CD1c-positive myeloid dendritic cell (primary cell): ENCODE measurements around the gene PLCB4.
A peak's percentile ranks its signal among the peaks of the same experiment; 100 is the strongest.

ENCODE experiments used
- DNase-seq: peaks from one replicate; pipeline ENCODE4 v3.0.0-alpha.2; 2016; ENCODE audit errors: extremely low spot score

The PLCB4 gene

GRCh38 chr20:9402546-9402945 lies 333.7 kb downstream of the PLCB4 start:
- DNase-seq = no peak

DNA sequence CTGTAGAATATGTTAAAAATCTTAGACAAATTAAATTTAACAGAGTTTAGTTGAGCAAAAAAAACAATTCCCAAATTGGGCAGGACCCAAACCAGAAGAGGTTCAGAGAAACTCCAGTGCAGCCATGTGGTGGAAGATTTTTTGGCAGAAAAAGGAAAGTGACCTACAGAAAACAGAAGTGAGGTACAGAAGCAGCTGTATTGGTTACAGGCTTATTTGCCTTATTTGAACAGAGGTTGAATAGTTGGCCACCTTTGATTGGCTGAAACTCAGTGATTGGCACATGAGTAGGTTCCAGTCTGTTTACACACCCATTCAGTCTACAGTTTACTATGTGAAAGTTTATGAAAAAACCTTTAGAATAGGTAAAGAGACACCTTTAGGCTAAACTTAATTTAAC lies 334.6 kb downstream of the PLCB4 start:
- DNase-seq = no peak

DNA sequence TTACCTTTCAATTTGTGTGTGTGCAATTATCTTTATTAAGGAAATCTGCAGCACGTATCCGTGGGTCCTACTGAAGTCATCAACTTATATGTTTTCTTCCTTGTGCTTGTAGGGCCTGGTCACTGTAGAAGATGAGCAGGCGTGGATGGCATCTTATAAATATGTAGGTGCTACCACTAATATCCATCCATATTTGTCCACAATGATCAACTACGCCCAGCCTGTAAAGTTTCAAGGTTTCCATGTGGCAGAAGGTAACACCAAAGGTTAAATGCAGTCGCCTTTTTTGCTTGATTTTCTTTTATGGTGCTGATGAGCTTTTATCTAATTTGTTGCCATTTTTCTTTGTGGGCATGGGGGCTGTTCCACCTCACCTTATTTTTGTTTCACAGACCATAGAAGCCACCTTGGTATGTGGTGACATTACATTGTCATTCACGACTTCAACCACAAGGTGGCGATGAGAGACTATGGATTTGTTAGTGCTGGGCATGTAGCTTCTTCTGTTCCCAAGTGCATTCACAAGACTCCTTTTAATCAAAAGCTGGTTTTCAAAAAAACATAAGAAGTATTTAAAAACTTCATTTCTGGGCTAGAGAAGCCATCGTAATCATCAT lies 339.0 kb downstream of the PLCB4 start:
- DNase-seq = peak; percentile 82

DNA sequence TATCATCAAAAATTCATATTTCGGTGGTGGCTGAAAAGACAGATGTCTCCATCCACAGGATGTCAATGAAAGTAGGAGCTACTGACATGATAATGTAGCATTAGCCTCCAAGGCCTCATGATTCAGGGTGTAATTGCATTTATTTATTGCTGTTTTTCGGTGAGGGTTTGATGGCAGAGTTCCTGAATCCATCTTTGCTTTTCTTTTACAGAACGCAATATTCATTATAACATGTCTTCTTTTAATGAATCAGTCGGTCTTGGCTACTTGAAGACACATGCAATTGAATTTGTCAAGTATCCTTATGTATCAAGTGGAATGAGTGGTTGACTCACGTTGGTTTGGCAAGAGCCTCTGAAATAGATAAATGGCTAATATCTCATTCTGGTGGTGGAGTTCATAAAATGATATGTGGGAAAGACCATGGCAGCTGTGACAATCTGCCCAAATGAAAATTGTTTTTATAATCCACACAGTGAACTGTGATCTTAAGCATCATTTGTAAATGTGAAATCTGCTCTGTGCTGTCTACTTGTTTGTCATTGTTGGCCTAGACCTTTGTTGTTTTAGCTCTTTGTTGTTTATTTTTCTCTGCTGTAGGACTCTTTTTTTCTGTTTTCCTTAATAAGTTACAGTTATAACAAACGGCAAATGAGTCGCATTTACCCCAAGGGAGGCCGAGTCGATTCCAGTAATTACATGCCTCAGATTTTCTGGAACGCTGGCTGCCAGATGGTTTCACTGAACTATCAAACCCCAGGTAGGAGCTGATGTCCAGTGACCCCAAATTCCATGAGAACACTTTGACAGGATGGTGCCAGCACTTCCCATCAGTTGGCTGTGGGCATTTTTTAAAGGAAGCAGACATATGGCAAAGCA lies 339.8 kb downstream of the PLCB4 start:
- no peak for DNase-seq

- DNase-seq = no peak
Observed at GRCh38 chr20:9409352-9409751, 340.5 kb downstream of the PLCB4 start.

GRCh38 chr20:9409981-9410380 lies 341.1 kb downstream of the PLCB4 start:
- DNase-seq = no peak

- DNase-seq = no peak
Observed at GRCh38 chr20:9411833-9412232, 342.9 kb downstream of the PLCB4 start.

DNA sequence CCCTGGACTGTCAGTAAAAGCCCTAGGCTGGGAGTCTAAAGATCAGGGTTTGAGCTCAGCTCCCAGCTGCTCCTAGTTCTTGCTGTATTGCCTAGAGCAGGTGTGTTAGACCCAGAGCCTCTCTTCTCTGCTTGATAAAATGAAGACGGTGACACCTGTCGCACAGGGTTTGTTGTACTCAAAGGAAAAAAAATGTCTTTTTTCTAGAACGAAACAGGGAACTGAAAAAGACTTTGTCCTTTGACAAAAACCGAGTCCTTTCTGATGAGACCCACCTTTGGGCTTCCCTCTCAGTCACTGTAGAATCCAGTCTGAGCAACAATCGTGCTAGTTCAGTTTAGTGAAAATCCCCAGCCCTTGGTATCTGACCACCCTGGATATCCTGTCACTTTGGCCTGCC lies 343.4 kb downstream of the PLCB4 start:
- no peak for DNase-seq

DNA sequence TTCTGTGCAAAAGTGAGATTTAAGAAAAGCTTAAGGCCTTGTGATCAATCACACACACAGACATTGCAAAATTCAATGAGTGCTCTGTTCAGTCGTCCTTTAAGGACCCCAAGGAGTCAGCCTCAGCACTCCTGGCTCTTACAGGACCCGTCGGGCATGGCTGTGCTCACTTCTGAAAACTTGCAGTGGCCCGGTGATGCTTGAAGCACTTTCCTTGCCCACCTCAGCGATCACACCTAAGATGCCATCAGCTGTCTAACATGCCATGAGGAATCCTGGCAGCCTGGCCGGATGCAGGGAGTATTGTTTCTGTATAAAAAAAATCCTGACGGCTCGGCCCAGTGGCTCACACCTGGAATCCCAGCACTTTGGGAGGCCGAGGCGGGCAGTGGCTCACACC lies 344.1 kb downstream of the PLCB4 start:
- DNase-seq = no peak

- no peak for DNase-seq
Observed at GRCh38 chr20:9415426-9415825, 346.5 kb downstream of the PLCB4 start.

DNA sequence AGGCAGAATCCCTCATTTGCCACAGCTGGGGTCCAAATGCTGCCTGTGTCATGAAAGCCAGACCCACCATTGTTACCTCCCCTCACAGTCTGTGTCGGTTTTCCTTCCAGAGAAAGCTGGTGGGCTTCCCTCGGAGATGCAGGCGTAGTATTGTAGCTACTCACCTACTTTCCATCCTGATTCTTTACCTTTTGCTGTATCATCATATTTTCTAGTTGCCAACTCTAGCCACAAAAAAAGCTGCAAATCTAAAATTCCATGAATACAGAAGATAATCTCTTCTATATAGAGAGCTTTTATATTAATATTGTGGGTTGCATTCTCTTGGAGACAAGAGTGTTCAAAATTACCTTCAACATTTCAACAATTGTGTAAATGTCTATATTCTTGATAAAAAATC lies 347.5 kb downstream of the PLCB4 start:
- DNase-seq = no peak

- no peak for DNase-seq
Observed at GRCh38 chr20:9417665-9418064, 348.8 kb downstream of the PLCB4 start.

GRCh38 chr20:9422321-9423057 lies 353.6 kb downstream of the PLCB4 start:
- DNase-seq = no peak

- no peak for DNase-seq
Observed at GRCh38 chr20:9424551-9424950, 355.7 kb downstream of the PLCB4 start.

DNA sequence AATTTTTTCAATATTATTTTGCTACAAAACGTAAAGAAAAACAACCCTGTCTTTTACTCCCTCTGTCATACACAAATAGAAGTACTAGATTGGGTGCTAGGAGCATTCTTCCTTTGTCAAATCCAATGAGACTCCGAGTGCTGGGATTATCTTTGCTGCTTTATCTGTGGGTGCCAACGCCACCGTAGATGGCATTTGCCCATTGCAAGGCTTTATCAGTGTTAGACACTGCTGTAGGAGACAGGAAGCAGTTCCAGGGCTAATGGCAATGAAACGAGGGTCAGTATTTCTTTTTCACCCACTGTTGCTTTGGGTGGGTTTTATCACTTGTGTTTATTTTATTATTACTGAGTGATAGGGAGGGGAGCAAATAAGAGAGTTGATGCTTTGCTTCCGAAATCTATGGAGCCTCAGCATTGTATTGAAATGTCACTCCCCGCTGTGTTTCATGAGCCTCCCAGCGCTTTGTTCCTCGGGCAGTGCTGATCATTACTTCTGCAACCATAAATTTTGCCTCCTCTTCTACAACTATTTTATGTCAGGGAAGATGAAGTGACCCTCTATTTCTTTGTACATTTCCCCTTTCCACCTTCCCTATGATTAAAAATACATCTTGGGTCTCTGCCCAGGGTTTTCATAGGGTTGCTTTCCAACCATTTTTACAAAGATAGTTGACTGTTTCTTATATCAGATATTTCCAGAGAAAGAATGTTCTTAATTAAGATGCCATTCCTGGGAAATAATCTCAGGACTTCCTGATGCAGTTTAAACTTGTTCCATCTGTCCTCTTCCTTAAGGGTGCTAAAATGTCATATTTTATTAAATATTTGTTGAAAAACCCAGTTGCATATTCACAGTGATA lies 358.8 kb downstream of the PLCB4 start:
- no peak for DNase-seq

DNA sequence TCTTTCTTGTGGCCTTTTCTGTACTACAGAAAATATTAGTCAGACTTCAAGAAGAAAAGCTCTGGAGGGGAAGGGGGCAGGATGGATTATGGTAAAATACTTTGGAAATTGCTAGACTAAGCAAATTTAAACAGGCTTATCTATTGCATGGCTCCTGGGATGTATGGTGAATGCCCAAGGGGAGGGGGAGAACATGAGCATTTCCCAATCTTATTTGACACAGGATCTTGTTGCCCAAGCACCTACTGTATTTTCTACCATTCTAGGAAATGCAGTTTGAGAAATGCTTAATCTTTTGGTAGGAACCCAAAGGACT lies 359.4 kb downstream of the PLCB4 start:
- DNase-seq = no peak

- DNase-seq = no peak
Observed at GRCh38 chr20:9439806-9440205, 370.9 kb downstream of the PLCB4 start.

GRCh38 chr20:9440892-9441291 lies 372.0 kb downstream of the PLCB4 start:
- DNase-seq = no peak

GRCh38 chr20:9441948-9442347 lies 373.1 kb downstream of the PLCB4 start:
- DNase-seq = no peak

DNA sequence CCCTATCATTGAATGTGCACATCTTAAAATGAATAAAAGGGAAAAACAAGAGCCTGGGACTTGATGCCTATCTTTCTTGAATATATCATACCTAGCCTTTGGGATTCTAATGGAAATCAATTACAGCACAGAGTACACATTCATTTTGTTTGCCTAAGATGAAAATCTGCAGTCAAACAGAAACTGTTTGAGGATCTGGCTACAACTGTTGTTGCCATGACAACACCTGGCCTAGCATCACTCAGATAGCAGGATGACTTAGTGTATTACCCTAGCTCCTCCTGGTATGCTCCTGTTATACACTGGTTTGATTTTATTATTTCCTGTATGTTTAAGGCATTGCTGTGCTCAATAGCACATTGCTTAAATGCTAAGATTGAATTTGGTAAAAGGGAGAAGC lies 374.0 kb downstream of the PLCB4 start:
- DNase-seq = no peak

GRCh38 chr20:9444921-9445320 lies 376.0 kb downstream of the PLCB4 start:
- DNase-seq = no peak

DNA sequence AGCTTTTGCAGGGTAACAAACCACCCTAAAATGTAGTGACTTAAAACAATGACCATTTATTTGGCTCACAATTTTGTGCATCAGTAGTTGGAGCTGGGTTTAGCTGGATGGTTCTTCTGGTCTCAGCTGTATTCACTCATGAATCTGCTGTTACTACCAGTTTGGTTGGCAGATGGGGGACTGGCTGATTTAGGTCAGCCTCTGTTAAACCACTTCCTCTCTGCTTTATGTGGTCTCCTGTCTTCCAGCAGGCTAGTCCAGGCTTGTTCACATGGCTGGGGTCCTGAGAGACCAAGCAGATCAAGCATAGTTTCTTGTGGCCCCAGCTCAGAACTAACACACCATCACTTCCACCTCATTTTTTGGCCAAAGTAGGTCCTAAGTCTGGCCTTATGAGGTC lies 378.3 kb downstream of the PLCB4 start:
- DNase-seq = no peak
